SK-N-SH treated with all-trans-retinoic acid at 6 μM for 48 hours (cell line): Measurements from ENCODE around the gene MPC2.
"Not testable (repeated sequence)": the region's sequence is repeated elsewhere in the genome, so short reads cannot be mapped to it uniquely, and the experiment has no call there.

Experiments
- ARNTL ChIP-seq: fragments of 450-650 bp; formaldehyde crosslinking; IDR thresholded peaks from 2 replicates; pipeline ENCODE4 v1.5.0; 2020; ENCODE audit warnings: low read depth, mild to moderate bottlenecking, moderate library complexity, borderline replicate concordance
- BACH2 ChIP-seq: fragments of 250-450 bp; sonication (Bioruptor Pico); IDR thresholded peaks from 2 replicates; pipeline ENCODE4 v1.9.0; 2021; ENCODE audit warnings: mild to moderate bottlenecking, borderline replicate concordance
- CREB5 ChIP-seq: fragments of 250-450 bp; sonication (Bioruptor Pico); IDR thresholded peaks from 2 replicates; pipeline ENCODE4 v1.5.1; 2020; ENCODE audit warnings: low read depth, mild to moderate bottlenecking, moderate library complexity
- ISL1 ChIP-seq: fragments of 250-450 bp; sonication (Bioruptor Pico); IDR thresholded peaks from 2 replicates; pipeline ENCODE4 v2.1.2; 2022; ENCODE audit warnings: mild to moderate bottlenecking, moderate library complexity
- OSR1 ChIP-seq: fragments of 250-450 bp; sonication (Bioruptor Pico); IDR thresholded peaks from 2 replicates; pipeline ENCODE4 v1.8.0; 2022; ENCODE audit warnings: moderate library complexity, mild to moderate bottlenecking, inconsistent platforms
- PATZ1 ChIP-seq: fragments of 250-450 bp; sonication (Bioruptor Pico); IDR thresholded peaks from 2 replicates; pipeline ENCODE4 v1.8.0; 2020; ENCODE audit warnings: mild to moderate bottlenecking, moderate library complexity, borderline replicate concordance
- PPARA ChIP-seq: fragments of 250-450 bp; sonication (Bioruptor Pico); IDR thresholded peaks from 2 replicates; pipeline ENCODE4 v1.5.0; 2020; ENCODE audit warnings: mild to moderate bottlenecking, borderline replicate concordance
- TOX ChIP-seq: fragments of 250-450 bp; sonication (Bioruptor Pico); IDR thresholded peaks from 2 replicates; pipeline ENCODE4 v1.8.0; 2021; ENCODE audit warnings: mild to moderate bottlenecking, moderate library complexity, borderline replicate concordance

DNA sequence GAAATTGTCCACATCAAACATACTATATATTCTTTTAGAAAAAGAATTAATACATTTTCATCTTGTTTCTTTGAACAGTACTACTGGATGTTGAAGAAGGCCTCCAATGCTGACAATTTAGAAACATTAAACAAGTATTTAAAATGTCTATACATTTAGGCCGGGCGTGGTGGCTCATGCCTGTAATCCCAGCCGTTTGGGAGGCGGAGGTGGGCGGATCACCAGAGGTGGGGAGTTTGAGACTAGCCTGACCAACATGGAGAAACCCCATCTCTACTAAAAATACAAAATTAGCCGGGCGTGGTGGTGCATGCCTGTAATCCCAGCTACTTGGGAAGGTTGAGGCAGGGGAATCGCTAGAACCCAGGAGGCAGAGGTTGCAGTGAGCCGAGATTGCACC is 8.0 kb downstream of the MPC2 start:
- not testable (repeated sequence) for TF ChIP-seq OSR1, PATZ1, BACH2, TOX, PPARA, CREB5, ISL1, ARNTL (CRISPR knock-in tag)
